EH (cell line): ENCODE measurements around the gene TCERG1L.
"Not testable (repeated sequence)": the region's sequence is repeated elsewhere in the genome, so short reads cannot be mapped to it uniquely, and the experiment has no call there.

ENCODE experiments used
- DNase-seq: peaks from one replicate; pipeline ENCODE4 v3.0.0-alpha.2; 2015; ENCODE audit warnings: low read depth

The TCERG1L gene

DNA sequence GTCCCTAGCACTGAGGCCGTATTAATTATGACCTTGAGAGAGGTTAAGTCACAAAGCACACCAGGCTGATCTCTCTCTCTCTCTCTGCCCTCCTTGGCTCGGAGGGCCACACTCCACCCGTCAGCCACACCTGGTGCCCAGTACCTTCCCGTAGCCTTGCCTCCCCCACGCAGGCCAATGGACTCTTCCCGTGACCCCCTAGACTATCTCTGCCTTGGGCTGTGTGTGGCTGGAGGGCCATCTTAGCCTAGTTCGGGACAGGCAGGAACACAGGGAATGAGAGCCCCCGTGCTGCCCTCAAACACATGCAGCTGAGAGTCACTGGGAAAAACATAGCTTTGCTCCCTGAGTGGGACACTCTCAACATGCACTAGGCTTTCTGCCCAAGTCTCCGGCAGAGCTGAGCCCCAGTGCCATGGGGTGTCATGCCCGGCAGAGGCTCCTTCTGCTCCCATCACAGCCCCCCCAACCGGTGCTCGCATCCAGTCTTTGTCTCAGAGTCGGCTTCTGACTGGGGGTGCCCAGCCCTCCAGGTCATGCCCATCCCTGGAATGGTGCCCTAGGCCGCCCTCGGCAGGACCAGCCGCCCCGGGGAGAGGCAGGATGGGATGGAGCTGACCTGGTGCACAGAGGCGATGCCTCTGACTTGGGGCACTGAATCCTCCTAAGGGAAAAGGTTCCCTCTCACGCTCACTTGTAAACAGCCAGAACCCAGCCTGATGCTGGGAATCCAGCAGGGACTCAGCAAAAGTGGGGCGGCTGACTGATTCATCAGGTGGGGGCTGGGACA lies 63.0 kb downstream of the TCERG1L start:
- no peak for DNase-seq

DNA sequence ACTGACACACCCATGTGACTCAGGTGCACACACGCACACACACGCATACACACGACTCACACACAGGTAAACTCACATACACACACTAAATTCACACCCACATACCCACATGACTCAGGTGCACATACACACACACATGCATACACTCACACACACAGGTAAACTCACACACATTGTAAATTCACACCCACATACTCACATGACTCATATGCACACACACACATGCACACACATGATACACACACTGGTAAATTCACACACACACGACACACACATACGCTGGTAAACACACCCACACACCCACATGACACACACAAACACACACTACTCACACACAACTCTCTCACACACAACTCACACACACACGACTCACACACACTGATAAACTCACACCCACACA lies 63.6 kb downstream of the TCERG1L start:
- DNase-seq = no peak

DNA sequence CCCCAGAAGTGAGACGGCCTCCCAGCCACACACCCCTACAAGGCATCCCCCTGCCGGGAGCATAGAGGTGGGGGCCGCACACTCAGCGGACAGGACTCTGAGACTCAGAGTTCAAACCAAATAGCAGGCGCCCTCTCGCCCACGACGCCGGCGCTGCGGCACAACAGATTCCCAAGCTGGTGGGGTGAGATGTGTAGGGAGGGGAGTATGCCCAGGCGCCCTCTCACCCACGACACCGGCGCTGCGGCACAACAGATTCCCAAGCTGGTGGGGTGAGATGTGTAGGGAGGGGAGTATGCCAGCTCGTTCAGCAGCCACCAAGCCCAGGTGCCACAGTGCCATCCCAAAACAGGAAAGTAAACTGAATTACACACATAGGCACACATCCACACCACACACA lies 64.7 kb downstream of the TCERG1L start:
- no peak for DNase-seq

DNA sequence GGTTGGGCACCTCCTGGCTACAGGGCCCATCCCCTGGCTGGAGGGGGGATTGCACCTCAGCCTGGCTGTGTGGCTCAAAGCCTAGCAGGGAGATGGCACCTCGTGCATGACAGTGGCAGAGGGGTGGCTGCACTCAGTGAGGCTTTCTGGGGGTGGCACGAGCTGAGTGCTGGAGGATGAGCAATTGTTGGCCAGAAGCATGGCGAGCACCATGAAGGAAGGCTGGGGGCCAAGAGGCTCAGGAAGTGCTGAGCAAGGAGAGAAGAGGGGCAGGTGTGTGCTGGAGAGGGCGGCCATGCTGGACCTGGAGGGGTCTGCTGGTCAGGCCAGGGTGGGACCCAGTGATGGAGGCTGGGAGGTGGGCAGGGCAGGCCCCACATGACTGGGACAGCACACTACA lies 65.4 kb downstream of the TCERG1L start:
- no peak for DNase-seq

GRCh38 chr10:131245475-131246059 lies 66.0 kb downstream of the TCERG1L start:
- no peak for DNase-seq

DNA sequence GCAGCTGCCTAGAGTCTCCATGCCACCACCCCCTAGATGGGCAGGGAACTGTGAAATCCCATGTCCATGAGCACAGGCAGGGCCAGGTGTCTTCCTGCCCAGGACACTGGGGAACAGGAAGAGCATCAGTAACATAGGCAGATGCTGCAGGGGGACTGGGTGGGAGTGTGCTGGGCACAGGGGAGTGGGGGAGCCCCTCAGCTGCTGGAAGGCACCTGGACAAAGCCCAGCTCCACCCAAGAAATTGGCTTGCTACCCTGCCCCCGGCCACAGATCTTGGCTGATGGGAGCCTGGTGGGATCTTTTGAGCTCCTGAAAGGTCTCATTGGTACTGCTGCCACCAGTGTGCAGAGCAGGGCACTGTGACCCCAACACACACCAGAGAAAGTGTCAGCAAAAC lies 66.7 kb downstream of the TCERG1L start:
- no peak for DNase-seq

DNA sequence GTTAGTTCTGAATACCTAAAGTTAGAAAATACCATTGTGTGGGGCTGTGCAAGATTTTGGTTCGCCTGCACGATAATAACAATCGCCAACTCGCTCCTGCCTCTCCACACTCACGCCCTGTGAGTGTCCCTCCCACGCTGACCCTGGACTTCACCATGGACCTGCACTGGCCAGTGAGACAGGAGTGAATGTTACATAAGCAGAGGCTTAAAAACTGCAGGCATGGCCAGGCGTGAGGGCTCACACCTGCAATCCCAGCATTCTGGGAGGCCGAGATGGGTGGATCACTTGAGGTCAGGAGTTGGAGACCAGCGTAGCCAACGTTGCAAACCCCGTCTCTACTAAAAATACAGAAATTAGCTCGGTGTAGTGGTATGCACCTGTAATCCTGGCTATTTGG lies 68.4 kb downstream of the TCERG1L start:
- DNase-seq = no peak

DNA sequence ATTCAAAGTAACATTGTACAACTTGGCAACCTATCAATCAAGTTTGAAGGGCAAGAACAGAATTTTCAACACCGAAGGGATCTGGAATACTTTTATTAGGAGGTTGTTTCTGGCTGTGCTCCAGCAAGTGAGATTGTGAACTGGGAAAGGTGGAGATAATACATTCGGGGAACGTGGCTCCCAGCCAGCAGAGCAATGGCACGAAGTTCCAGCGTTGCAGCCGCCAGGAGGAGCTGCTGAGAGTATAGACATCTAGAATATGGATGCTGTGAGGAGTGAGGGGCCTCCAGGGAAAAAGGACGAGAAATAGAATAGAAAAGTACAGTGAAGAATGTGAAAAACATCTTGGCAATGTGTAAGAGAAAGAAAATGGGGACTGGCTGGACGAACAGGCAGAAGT lies 69.5 kb downstream of the TCERG1L start:
- DNase-seq = no peak

DNA sequence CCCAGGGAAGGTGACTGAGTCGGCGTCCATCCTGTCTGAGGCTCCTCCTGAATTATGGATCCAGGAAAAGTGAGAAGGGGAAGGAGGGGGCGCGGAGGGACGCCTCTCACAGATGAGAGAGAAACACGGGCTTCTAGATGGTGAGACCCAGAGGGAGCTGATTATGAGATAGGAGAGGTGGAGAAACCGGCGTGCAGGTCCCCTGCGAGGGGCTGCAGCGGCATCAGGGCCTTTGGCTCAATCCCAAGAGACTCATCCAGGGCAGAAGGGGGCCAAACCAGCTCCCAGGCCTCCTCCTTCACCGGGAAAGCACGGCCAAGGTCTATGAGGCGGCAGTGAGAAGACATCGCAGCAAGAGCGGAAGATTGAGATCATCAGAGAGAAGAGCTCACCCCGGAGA lies 70.8 kb downstream of the TCERG1L start:
- DNase-seq = no peak

- DNase-seq = no peak
Observed at GRCh38 chr10:131239926-131240325, 71.6 kb downstream of the TCERG1L start.

- no peak for DNase-seq
Observed at GRCh38 chr10:131239450-131239849, 72.1 kb downstream of the TCERG1L start.

GRCh38 chr10:131238669-131239280 lies 72.7 kb downstream of the TCERG1L start:
- DNase-seq = no peak

DNA sequence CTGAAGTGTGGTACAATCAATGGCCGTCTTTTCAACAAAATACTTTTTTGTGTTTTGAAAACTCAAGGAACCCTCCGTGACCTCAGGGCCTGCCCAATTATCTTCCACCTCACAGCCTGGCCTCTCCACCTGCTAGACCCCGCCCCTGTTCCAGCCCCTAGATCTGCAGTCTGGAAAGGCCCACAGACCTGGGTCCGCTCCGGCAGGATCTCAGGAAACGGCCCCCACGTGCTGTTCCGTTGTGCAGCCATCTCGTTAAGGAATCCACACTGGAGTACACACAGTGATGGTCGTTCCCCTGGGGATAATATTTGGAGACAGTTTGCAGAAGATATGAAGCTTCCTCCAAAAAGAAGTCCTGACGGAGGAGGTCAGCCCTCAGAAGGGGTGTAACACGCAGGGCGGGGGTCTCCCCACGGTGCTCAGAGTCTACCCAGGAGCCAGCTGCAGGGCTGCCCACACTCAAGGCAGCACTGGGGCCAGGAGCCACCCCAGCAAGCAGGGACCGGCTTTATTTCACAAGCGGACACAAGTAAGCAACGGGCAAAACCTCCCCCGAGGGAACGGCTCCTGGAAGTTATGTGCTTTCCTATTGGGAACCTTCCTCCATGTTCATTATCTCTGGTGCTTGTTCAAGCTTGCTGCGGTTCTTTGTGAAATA lies 73.4 kb downstream of the TCERG1L start:
- DNase-seq = no peak

- not testable (repeated sequence) for DNase-seq
Observed at GRCh38 chr10:131234606-131235005, 76.9 kb downstream of the TCERG1L start.

GRCh38 chr10:131233611-131234258 lies 77.8 kb downstream of the TCERG1L start:
- no peak for DNase-seq

DNA sequence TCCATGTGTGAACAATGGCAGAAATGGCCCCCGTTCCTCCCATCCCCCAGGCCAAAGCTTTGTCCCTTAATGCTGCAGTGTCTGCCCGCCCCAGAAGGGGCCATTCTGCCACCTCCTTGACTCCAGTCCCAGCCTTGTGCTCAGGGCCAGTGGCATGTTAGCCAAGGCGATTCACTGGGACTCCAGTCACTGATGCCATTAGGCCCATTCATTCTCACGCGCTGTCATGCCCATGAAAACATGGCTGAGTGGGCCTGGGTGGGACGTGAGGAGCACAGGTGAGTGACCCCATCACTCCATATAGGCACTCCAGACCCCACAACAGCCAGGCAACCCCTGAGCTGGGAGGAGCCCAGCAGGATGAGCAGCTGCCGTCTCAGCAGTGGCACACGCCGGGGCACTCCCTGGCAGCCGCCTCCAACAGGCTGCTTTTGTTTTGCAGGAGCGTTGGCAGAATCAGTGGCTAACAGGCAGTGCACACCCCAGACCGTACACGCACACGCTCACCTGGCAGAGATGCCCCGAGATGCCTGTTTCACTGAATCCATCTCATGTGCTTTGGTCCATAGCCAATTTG lies 79.5 kb downstream of the TCERG1L start:
- DNase-seq = no peak

- no peak for DNase-seq
Observed at GRCh38 chr10:131231323-131231964, 80.1 kb downstream of the TCERG1L start.

GRCh38 chr10:131230641-131231322 lies 80.7 kb downstream of the TCERG1L start:
- DNase-seq = no peak

DNA sequence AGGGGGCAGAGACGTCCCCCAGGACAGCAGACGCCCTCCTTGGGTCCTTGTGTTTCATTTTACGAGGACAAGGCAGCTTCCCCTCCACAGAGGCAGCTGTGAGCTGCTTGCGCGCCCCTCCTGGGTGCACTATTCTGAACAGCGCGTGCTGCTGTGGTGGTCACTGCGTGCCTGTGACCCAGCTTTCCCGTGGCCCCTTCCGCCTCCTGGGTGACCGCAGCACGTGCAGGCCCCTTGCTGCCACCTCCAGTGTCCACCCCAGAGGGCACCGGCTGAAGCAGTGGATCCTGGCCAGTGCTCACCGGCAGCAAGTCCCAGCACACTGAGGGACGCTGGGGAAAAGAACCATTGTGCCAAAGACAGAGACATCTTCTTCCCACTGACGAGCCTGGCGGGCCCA lies 81.4 kb downstream of the TCERG1L start:
- DNase-seq = no peak

DNA sequence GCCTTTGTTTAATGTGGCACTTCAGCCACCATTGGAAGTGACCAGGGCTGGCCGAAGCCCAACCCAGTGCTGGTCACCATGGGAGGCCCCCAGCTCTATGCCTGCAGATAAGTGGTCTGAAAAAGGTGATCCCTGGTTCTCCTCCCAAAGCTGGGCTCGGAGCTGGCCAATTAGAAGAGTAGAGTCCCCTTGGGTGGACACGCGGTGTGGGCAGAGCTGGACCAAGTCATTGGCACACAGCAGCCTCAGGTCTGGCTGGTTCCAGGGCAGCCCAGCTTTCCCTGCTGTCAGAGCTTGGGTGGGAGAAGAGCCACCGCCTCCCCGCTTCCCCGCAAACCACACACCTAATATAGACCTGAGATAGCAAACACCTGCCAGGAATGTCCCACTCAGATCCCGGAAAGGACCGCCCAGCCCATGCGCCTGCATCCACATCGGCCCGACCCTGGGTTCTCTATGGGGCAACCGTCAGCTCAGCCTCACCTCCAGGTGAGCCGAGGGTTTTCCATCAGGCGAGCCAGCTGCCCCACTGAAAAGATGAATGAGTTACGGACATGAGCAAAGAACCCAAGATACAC lies 84.3 kb downstream of the TCERG1L start:
- DNase-seq = no peak
